GM15510 (cell line): ENCODE data around the gene SNUPN.

ENCODE experiments used
- POLR2A ChIP-seq: IDR thresholded peaks from 3 replicates; pipeline ENCODE4 v1.6.1; 2011; ENCODE audit warnings: borderline replicate concordance; ENCODE audit not compliant: insufficient read length; ENCODE audit errors: extremely low read depth

SNUPN gene

GRCh38 chr15:75659928-75660645, 34.6 kb upstream of the SNUPN start:
- TF ChIP-seq POLR2A, result no peak

GRCh38 chr15:75659141-75659771, 33.7 kb upstream of the SNUPN start:
- TF ChIP-seq POLR2A, result no peak

GRCh38 chr15:75656813-75657212, 31.3 kb upstream of the SNUPN start:
- TF ChIP-seq POLR2A, result no peak

- no peak for TF ChIP-seq POLR2A
Observed at GRCh38 chr15:75656331-75656730, 30.8 kb upstream of the SNUPN start.

GRCh38 chr15:75655931-75656330, 30.4 kb upstream of the SNUPN start:
- no peak for TF ChIP-seq POLR2A

- no peak for TF ChIP-seq POLR2A
Observed at GRCh38 chr15:75654201-75654907, 28.8 kb upstream of the SNUPN start.

GRCh38 chr15:75653347-75653913, 27.9 kb upstream of the SNUPN start:
- no peak for TF ChIP-seq POLR2A

GRCh38 chr15:75651810-75652543, 26.5 kb upstream of the SNUPN start:
- no peak for TF ChIP-seq POLR2A

- TF ChIP-seq POLR2A, result no peak
Observed at GRCh38 chr15:75650908-75651809, 25.6 kb upstream of the SNUPN start.

GRCh38 chr15:75649848-75650247, 24.3 kb upstream of the SNUPN start:
- TF ChIP-seq POLR2A, result no peak

GRCh38 chr15:75649045-75649761, 23.7 kb upstream of the SNUPN start:
- TF ChIP-seq POLR2A, result no peak

- TF ChIP-seq POLR2A, result no peak
Observed at GRCh38 chr15:75648156-75649000, 22.9 kb upstream of the SNUPN start.
